Suprapubic skin (tissue), 4 donors: ENCODE data around the gene VAV2. TPM values are rescaled to one million over a fixed set of nuclear protein-coding genes. Genes with fewer than 3 reads are reported as not detected.

Experiments used
- DNase-seq, 2 donors: peaks; one replicate each; pipeline ENCODE4 v3.0.0-alpha.2; 2019; ENCODE audit warnings: low spot score in 2 of 2
- H3K27ac ChIP-seq: fragments of 200-600 bp; sonication (generic); one replicate; pipeline ENCODE4 v1.5.1; 2019
- H3K27me3 ChIP-seq: fragments of 200-600 bp; sonication (generic); one replicate; pipeline ENCODE4 v1.5.1; 2019
- H3K36me3 ChIP-seq: fragments of 200-600 bp; sonication (generic); one replicate; pipeline ENCODE4 v1.5.1; 2019
- H3K4me1 ChIP-seq: fragments of 200-600 bp; sonication (generic); one replicate; pipeline ENCODE4 v1.5.1; 2019
- H3K4me3 ChIP-seq: fragments of 200-600 bp; sonication (generic); one replicate; pipeline ENCODE4 v1.5.1; 2019; ENCODE audit warnings: mild to moderate bottlenecking
- H3K9me3 ChIP-seq: fragments of 200-600 bp; sonication (generic); one replicate; pipeline ENCODE4 v1.5.1; 2019
- EP300 ChIP-seq: sonication (generic); formaldehyde crosslinking; IDR thresholded peaks from one replicate; pipeline ENCODE4 v1.6.1; 2017; ENCODE audit warnings: antibody characterized with exemption
- POLR2A ChIP-seq, 2 donors: fragments of 450-650 bp; IDR thresholded peaks; one replicate each; pipeline ENCODE4 v1.6.1; 2017; ENCODE audit warnings: antibody characterized with exemption in 2 of 2, mild to moderate bottlenecking in 2 of 2, moderate library complexity in 2 of 2
- POLR2AphosphoS5 ChIP-seq, 3 donors: sonication (generic); formaldehyde crosslinking; IDR thresholded peaks; one replicate each; pipeline ENCODE4 v1.6.1; 2017; ENCODE audit warnings: antibody characterized with exemption in 3 of 3
- WGBS: methylation state at CpG from one replicate; pipeline ENCODE4 v1.1.5; 2018; 5-methylcytosine and 5-hydroxymethylcytosine counted together
- total RNA-seq, 4 donors: library from RNA; depleted of rRNA; stranded (reverse); fragments of >200 nt; gene quantifications; one replicate each; pipeline ENCODE4 v1.1.0, GENCODE V29; 2016
- TF ChIP-seq, protein P1 (sequence below), 2 donors: fragments of 200-600 bp in 1 of 2; fragments of 450-650 bp in 1 of 2; sonication (generic) in 1 of 2; IDR thresholded peaks; one replicate each; pipeline ENCODE4 v1.5.1; 2016 to 2019; ENCODE audit warnings: antibody characterized with exemption in 2 of 2, mild to moderate bottlenecking in 1 of 2, moderate library complexity in 1 of 2

VAV2 gene
- total RNA-seq, 4 donors from 2014 or later, result 5.2 to 10.3 (median 6.4) TPM

- 60% methylated on average over 1 of the region's 7 CpGs for WGBS
- no peak for DNase-seq
- Histone ChIP-seq H3K27me3 (no peaks in the 10 kb centered on the region), H3K4me3 (no peak overlapping the region), H3K4me1 (peaks cover 48% of the 10 kb centered on the region), H3K36me3 (no peaks in the 10 kb centered on the region), H3K27ac (no peak overlapping the region), H3K9me3 (no peaks in the 10 kb centered on the region)
- TF ChIP-seq POLR2AphosphoS5 (IDR thresholded peaks at IDR 0.05) (no peak), POLR2A (IDR thresholded peaks at IDR 0.05) (no peak), EP300 (no peak)
- TF ChIP-seq, protein P1, sequence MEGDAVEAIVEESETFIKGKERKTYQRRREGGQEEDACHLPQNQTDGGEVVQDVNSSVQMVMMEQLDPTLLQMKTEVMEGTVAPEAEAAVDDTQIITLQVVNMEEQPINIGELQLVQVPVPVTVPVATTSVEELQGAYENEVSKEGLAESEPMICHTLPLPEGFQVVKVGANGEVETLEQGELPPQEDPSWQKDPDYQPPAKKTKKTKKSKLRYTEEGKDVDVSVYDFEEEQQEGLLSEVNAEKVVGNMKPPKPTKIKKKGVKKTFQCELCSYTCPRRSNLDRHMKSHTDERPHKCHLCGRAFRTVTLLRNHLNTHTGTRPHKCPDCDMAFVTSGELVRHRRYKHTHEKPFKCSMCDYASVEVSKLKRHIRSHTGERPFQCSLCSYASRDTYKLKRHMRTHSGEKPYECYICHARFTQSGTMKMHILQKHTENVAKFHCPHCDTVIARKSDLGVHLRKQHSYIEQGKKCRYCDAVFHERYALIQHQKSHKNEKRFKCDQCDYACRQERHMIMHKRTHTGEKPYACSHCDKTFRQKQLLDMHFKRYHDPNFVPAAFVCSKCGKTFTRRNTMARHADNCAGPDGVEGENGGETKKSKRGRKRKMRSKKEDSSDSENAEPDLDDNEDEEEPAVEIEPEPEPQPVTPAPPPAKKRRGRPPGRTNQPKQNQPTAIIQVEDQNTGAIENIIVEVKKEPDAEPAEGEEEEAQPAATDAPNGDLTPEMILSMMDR (IDR thresholded peaks at IDR 0.05), result no peak
Measured at GRCh38 chr9:133844398-133844784, 147.7 kb downstream of the VAV2 start.

GRCh38 chr9:133843751-133844397, 148.2 kb downstream of the VAV2 start:
- no peak overlapping the region for H3K4me3 ChIP-seq
- H3K27ac ChIP-seq, result no peak overlapping the region
- 82% methylated on average over 19 of the region's 19 CpGs for WGBS
- H3K9me3 ChIP-seq, result no peaks in the 10 kb centered on the region
- no peak for DNase-seq
- no peaks in the 10 kb centered on the region for H3K27me3 ChIP-seq
- H3K36me3 ChIP-seq, result no peaks in the 10 kb centered on the region
- TF ChIP-seq, protein P1 (IDR thresholded peaks at IDR 0.05), result no peak
- TF ChIP-seq POLR2AphosphoS5 (IDR thresholded peaks at IDR 0.05) (no peak), POLR2A (IDR thresholded peaks at IDR 0.05) (no peak), EP300 (no peak)
- peaks cover 48% of the 10 kb centered on the region for H3K4me1 ChIP-seq

DNA sequence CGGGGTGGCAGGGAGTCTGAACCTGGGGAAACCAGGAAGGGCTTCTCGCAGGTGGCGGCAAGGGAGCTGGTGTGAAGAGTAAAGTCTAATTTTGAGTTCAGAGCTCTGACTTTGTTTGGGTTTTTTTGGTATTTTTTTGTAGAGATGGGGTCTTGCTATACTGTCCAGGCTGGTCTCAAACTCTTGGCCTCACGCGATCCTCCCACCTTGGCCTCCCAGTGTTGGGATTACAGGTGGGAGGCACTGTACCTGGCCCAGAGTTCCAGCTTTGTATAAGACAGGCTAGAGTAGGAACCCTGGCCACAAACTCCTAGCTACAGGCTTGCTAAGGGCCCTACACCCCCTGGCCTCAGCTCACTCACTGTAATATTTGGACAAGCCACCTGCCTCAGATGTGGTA, 148.9 kb downstream of the VAV2 start:
- Histone ChIP-seq H3K4me3 (no peak overlapping the region), H3K4me1 (peaks cover 48% of the 10 kb centered on the region), H3K9me3 (no peaks in the 10 kb centered on the region), H3K27me3 (no peaks in the 10 kb centered on the region), H3K36me3 (no peaks in the 10 kb centered on the region), H3K27ac (no peak overlapping the region)
- TF ChIP-seq, protein P1 (IDR thresholded peaks at IDR 0.05), result no peak
- no peak for TF ChIP-seq POLR2AphosphoS5 (IDR thresholded peaks at IDR 0.05)
- no peak for TF ChIP-seq POLR2A (IDR thresholded peaks at IDR 0.05)
- no peak for TF ChIP-seq EP300
- WGBS, result 85% methylated on average over 5 of the region's 5 CpGs
- DNase-seq, result no peak

DNA sequence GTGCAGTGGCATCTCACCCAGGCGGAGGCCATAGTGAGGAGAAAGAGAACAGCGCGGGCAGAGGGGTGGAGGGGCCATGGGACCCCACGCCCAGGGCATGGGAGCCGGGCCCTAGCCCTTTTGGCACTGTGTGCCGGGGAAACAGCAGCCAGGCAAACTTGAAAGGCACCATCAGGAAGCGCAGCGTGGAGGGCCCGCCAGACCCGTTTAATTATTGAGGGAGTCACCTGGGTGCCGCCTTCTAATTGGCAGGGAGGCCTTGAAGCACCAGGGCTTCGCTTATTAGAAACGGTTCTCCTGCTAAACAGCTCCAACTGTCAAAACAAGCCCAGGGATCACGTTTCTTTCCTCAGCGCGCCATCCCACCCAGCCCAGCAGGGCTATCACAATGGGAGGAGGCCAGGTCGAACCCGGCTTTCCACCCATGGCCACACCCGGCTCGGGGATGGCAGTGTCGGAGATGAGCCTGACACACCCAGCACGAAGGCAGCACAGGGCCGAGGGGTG, 149.3 kb downstream of the VAV2 start:
- TF ChIP-seq, protein P1 (IDR thresholded peaks at IDR 0.05), result no peak
- no peak for TF ChIP-seq EP300
- no peak for TF ChIP-seq POLR2AphosphoS5 (IDR thresholded peaks at IDR 0.05)
- no peak for TF ChIP-seq POLR2A (IDR thresholded peaks at IDR 0.05)
- H3K27ac ChIP-seq, result no peak overlapping the region
- 81% methylated on average over 17 of the region's 23 CpGs for WGBS
- H3K9me3 ChIP-seq, result no peaks in the 10 kb centered on the region
- H3K27me3 ChIP-seq, result no peaks in the 10 kb centered on the region
- no peaks in the 10 kb centered on the region for H3K36me3 ChIP-seq
- DNase-seq, result no peak
- no peak overlapping the region for H3K4me3 ChIP-seq
- peaks cover 48% of the 10 kb centered on the region for H3K4me1 ChIP-seq

GRCh38 chr9:133842174-133842573, 149.9 kb downstream of the VAV2 start:
- Histone ChIP-seq H3K27ac (no peak overlapping the region), H3K4me3 (no peak overlapping the region), H3K4me1 (peaks cover 48% of the 10 kb centered on the region), H3K27me3 (no peaks in the 10 kb centered on the region), H3K9me3 (no peaks in the 10 kb centered on the region), H3K36me3 (no peaks in the 10 kb centered on the region)
- no peak for DNase-seq
- WGBS, result 60% methylated on average over 1 of the region's 17 CpGs
- no peak for TF ChIP-seq POLR2AphosphoS5 (IDR thresholded peaks at IDR 0.05)
- TF ChIP-seq, protein P1 (IDR thresholded peaks at IDR 0.05), result no peak
- no peak for TF ChIP-seq POLR2A (IDR thresholded peaks at IDR 0.05)
- TF ChIP-seq EP300, result no peak
